SK-N-SH (cell line): ENCODE results near the gene BIRC7. TPM values are rescaled to one million over a fixed set of nuclear protein-coding genes. Genes with fewer than 3 reads are reported as not detected.

ENCODE experiments used
- CTCF ChIA-PET: fragments of 300-600, 350-600 bp; formaldehyde crosslinking; extraction: SDS; loops from one replicate; lab custom pipeline; 2021; lab: Yijun Ruan, JAX
- POLR2A ChIA-PET: fragments of 350-600 bp; sonication (Branson Sonifier 250); formaldehyde crosslinking; extraction: SDS; loops from one replicate; lab custom pipeline; 2020; ENCODE audit warnings: antibody characterized with exemption, inconsistent platforms; lab: Yijun Ruan, JAX
- DNase-seq: peaks from one replicate; pipeline ENCODE4 v3.0.0; 2012
- H2AFZ ChIP-seq: fragments of 200-600 bp; sonication (generic); 2 replicates; pipeline ENCODE4 v1.8.1; 2016; ENCODE audit warnings: antibody characterized with exemption, mild to moderate bottlenecking, low read depth
- H3F3A ChIP-seq: fragments of 200-600 bp; sonication (generic); replicated peaks from 2 replicates; pipeline ENCODE3; 2016; ENCODE audit warnings: antibody characterized with exemption, mild to moderate bottlenecking; ENCODE audit not compliant: insufficient read depth
- H3K27ac ChIP-seq, 2 experiments: fragments of 200-500 bp in 1 of 2; fragments of 200-600 bp in 1 of 2; sonication (Bioruptor generic) in 1 of 2; sonication (generic), shearing (Covaris generic) in 1 of 2; 2 replicates each; pipeline versions ENCODE4 v1.5.1 to v1.6.1; 2014 to 2016; ENCODE audit warnings: low read depth in 2 of 2, inconsistent platforms in 1 of 2, low read length in 1 of 2, mild to moderate bottlenecking in 1 of 2, mixed read lengths in 1 of 2
- H3K27me3 ChIP-seq: fragments of 200-600 bp; sonication (generic), shearing (Covaris generic); 2 replicates; pipeline ENCODE4 v1.6.1; 2016; ENCODE audit warnings: mixed run types; ENCODE audit not compliant: insufficient read depth
- H3K36me3 ChIP-seq, 2 experiments: fragments of 200-500 bp in 1 of 2; fragments of 200-600 bp in 1 of 2; sonication (Bioruptor generic) in 1 of 2; sonication (generic) in 1 of 2; replicated peaks in 1 of 2; 2 replicates each; pipeline versions ENCODE3 to v1.5.1; 2014 to 2016; ENCODE audit warnings: low read length in 1 of 2, mild to moderate bottlenecking in 1 of 2; ENCODE audit not compliant: insufficient read depth in 2 of 2, control insufficient read depth in 1 of 2
- H3K4me1 ChIP-seq, 2 experiments: fragments of 200-500 bp in 1 of 2; fragments of 200-600 bp in 1 of 2; sonication (Bioruptor generic) in 1 of 2; sonication (generic), shearing (Covaris generic) in 1 of 2; 2 replicates each; pipeline versions ENCODE4 v1.5.1 to v1.6.1; 2014 to 2016; ENCODE audit warnings: low read depth in 1 of 2, low read length in 1 of 2, mixed run types in 1 of 2; ENCODE audit not compliant: insufficient read depth in 2 of 2, control insufficient read depth in 1 of 2
- H3K4me2 ChIP-seq: fragments of 200-600 bp; sonication (generic), shearing (Covaris generic); 2 replicates; pipeline ENCODE4 v1.6.1; 2017; ENCODE audit warnings: mixed run types
- H3K4me3 ChIP-seq, 2 experiments: fragments of 200-500 bp in 1 of 2; fragments of 200-600 bp in 1 of 2; sonication (Bioruptor generic) in 1 of 2; sonication (generic), shearing (Covaris generic) in 1 of 2; 2 replicates each; pipeline versions ENCODE4 v1.5.1 to v1.8.1; 2014 to 2016; ENCODE audit warnings: low read depth in 2 of 2, inconsistent platforms in 1 of 2, low read length in 1 of 2, mild to moderate bottlenecking in 1 of 2, mixed read lengths in 1 of 2, moderate library complexity in 1 of 2
- H3K79me2 ChIP-seq: fragments of 200-600 bp; sonication (generic); 2 replicates; pipeline ENCODE4 v1.8.1; 2017; ENCODE audit warnings: mild to moderate bottlenecking; ENCODE audit not compliant: insufficient read depth
- H3K9ac ChIP-seq: fragments of 200-600 bp; sonication (generic); 2 replicates; pipeline ENCODE4 v1.6.1; 2017; ENCODE audit warnings: mixed run types
- H3K9me2 ChIP-seq: fragments of 200-600 bp; sonication (generic); 2 replicates; pipeline ENCODE4 v1.6.1; 2017; ENCODE audit warnings: mixed run types
- H3K9me3 ChIP-seq: fragments of 200-600 bp; sonication (generic); 2 replicates; pipeline ENCODE4 v1.6.1; 2017; ENCODE audit warnings: mixed run types, mild to moderate bottlenecking, moderate library complexity
- H4K20me1 ChIP-seq: fragments of 200-600 bp; sonication (generic); 2 replicates; pipeline ENCODE4 v1.6.1; 2017; ENCODE audit warnings: mild to moderate bottlenecking, mixed run types; ENCODE audit not compliant: insufficient read depth
- ELF1 ChIP-seq: IDR thresholded peaks from 2 replicates; pipeline ENCODE4 v1.4.0; 2012
- EP300 ChIP-seq, 2 experiments: IDR thresholded peaks; 2 replicates each; pipeline versions ENCODE4 v1.4.0 to v1.6.1; 2012; ENCODE audit warnings: borderline replicate concordance in 1 of 2, low read depth in 1 of 2, low read length in 1 of 2
- EZH2phosphoT487 ChIP-seq: fragments of 200-600 bp; sonication (generic); IDR thresholded peaks from 2 replicates; pipeline ENCODE4 v1.6.1; 2017; ENCODE audit warnings: low read depth, mixed run types, mild to moderate bottlenecking, antibody characterized with exemption, moderate library complexity, borderline replicate concordance
- FOSL2 ChIP-seq: IDR thresholded peaks from 2 replicates; pipeline ENCODE4 v1.4.0; 2012; ENCODE audit warnings: low read depth, mild to moderate bottlenecking, moderate library complexity, borderline replicate concordance
- FOXJ3 ChIP-seq: sonication (generic); formaldehyde crosslinking; IDR thresholded peaks from 2 replicates; pipeline ENCODE4 v1.5.1; 2020; ENCODE audit warnings: mild to moderate bottlenecking, missing genetic modification reagents
- RFX5 ChIP-seq: IDR thresholded peaks from 2 replicates; pipeline ENCODE4 v1.6.1; 2012; ENCODE audit warnings: mild to moderate bottlenecking, improper control_type of control experiment, low read length
- RXRA ChIP-seq: IDR thresholded peaks from 2 replicates; pipeline ENCODE4 v1.4.0; 2012; ENCODE audit warnings: low read depth, mild to moderate bottlenecking, borderline replicate concordance
- WGBS: methylation state at CpG from one replicate; pipeline ENCODE4 v1.1.6; 2017; ENCODE audit warnings: low lambda C conversion rate; 5-methylcytosine and 5-hydroxymethylcytosine counted together
- polyA plus RNA-seq, 3 experiments: library from polyadenylated mRNA; depleted of rRNA; stranded (reverse); fragments of >200 nt; gene quantifications; 2 replicates each; pipeline ENCODE4 v1.2.3, GENCODE V29; 2012
- TF ChIP-seq, protein P1 (sequence below): IDR thresholded peaks from 2 replicates; pipeline ENCODE4 v1.4.0; 2012; ENCODE audit warnings: low read depth
- TF ChIP-seq, protein P2 (sequence below): IDR thresholded peaks from 2 replicates; pipeline ENCODE4 v1.4.0; 2012; ENCODE audit warnings: low read depth, borderline replicate concordance
- TF ChIP-seq, protein P3 (sequence below): IDR thresholded peaks from 2 replicates; pipeline ENCODE4 v1.6.1; 2012; ENCODE audit warnings: mild to moderate bottlenecking, low read depth, low read length, moderate library complexity
- TF ChIP-seq, protein P4 (sequence below): fragments of 200-600 bp; sonication (generic); IDR thresholded peaks from 2 replicates; pipeline ENCODE4 v1.6.1; 2017; ENCODE audit warnings: antibody characterized with exemption, mild to moderate bottlenecking, moderate library complexity
- TF ChIP-seq, protein P5 (sequence below): IDR thresholded peaks from 2 replicates; pipeline ENCODE4 v1.4.0; 2012; ENCODE audit warnings: low read depth, borderline replicate concordance

BIRC7 gene
- polyA plus RNA-seq, 1 of the 3 experiments (the other 2 are of a cell fraction), result not detected

DNA sequence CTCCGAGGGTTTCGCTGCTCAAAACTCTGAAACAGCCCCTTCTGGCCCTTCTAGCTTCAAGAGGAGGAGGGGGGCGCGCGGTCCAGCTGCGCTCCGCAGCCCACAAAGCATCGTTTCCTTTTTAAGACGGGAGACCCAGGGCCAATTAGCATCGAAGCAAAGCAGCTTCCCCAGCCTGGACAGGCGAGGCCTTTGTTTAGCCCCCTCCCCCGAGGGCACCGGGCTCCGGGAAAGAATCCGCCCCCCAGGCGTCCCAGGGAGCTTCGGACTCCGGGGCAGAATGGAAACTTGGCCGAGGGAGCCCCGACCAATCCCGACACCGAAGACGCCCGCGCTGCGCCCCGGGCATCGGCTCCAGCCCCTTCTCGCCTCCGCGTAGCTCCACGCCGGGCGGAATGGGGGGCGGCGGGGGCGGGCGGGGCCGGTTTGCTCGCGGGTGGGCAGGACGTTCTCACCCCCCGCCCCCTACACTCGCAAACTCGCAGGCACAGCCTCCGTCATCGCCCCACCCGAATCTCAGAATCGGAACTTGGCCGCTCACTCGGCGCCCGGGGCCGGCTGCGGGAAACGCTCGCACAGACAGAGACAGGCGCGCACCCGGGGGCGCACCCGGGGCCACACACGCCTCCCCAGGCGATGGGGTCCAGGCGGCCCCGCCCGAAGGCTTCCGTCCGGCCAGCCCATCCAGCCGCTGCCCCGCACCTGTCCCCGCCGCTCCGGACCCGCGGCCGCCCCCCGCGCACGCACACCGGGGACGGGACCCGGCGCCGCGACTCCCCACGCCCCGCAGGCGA, 17.9 kb downstream of the BIRC7 start:
- H4K20me1 ChIP-seq, result no peaks in the 10 kb centered on the region
- no peaks in the 10 kb centered on the region for H3K79me2 ChIP-seq
- H3K9ac ChIP-seq, result no peak overlapping the region
- TF ChIP-seq ELF1 (no peak), FOXJ3 (CRISPR knock-in tag) (no peak), RXRA (no peak), EP300 (IDR thresholded peaks at IDR 0.05; ENCODE audit: borderline replicate concordance in 1 of 2, low read depth in 1 of 2, low read length in 1 of 2) (no peak), EZH2phosphoT487 (no peak), RFX5 (no peak), FOSL2 (no peak)
- TF ChIP-seq, protein P1, sequence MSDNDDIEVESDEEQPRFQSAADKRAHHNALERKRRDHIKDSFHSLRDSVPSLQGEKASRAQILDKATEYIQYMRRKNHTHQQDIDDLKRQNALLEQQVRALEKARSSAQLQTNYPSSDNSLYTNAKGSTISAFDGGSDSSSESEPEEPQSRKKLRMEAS, result no peak
- TF ChIP-seq, protein P2, sequence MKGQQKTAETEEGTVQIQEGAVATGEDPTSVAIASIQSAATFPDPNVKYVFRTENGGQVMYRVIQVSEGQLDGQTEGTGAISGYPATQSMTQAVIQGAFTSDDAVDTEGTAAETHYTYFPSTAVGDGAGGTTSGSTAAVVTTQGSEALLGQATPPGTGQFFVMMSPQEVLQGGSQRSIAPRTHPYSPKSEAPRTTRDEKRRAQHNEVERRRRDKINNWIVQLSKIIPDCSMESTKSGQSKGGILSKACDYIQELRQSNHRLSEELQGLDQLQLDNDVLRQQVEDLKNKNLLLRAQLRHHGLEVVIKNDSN, result no peak
- TF ChIP-seq, protein P3, sequence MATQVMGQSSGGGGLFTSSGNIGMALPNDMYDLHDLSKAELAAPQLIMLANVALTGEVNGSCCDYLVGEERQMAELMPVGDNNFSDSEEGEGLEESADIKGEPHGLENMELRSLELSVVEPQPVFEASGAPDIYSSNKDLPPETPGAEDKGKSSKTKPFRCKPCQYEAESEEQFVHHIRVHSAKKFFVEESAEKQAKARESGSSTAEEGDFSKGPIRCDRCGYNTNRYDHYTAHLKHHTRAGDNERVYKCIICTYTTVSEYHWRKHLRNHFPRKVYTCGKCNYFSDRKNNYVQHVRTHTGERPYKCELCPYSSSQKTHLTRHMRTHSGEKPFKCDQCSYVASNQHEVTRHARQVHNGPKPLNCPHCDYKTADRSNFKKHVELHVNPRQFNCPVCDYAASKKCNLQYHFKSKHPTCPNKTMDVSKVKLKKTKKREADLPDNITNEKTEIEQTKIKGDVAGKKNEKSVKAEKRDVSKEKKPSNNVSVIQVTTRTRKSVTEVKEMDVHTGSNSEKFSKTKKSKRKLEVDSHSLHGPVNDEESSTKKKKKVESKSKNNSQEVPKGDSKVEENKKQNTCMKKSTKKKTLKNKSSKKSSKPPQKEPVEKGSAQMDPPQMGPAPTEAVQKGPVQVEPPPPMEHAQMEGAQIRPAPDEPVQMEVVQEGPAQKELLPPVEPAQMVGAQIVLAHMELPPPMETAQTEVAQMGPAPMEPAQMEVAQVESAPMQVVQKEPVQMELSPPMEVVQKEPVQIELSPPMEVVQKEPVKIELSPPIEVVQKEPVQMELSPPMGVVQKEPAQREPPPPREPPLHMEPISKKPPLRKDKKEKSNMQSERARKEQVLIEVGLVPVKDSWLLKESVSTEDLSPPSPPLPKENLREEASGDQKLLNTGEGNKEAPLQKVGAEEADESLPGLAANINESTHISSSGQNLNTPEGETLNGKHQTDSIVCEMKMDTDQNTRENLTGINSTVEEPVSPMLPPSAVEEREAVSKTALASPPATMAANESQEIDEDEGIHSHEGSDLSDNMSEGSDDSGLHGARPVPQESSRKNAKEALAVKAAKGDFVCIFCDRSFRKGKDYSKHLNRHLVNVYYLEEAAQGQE, result no peak
- TF ChIP-seq, protein P4, sequence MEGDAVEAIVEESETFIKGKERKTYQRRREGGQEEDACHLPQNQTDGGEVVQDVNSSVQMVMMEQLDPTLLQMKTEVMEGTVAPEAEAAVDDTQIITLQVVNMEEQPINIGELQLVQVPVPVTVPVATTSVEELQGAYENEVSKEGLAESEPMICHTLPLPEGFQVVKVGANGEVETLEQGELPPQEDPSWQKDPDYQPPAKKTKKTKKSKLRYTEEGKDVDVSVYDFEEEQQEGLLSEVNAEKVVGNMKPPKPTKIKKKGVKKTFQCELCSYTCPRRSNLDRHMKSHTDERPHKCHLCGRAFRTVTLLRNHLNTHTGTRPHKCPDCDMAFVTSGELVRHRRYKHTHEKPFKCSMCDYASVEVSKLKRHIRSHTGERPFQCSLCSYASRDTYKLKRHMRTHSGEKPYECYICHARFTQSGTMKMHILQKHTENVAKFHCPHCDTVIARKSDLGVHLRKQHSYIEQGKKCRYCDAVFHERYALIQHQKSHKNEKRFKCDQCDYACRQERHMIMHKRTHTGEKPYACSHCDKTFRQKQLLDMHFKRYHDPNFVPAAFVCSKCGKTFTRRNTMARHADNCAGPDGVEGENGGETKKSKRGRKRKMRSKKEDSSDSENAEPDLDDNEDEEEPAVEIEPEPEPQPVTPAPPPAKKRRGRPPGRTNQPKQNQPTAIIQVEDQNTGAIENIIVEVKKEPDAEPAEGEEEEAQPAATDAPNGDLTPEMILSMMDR, result no peak
- TF ChIP-seq, protein P5, sequence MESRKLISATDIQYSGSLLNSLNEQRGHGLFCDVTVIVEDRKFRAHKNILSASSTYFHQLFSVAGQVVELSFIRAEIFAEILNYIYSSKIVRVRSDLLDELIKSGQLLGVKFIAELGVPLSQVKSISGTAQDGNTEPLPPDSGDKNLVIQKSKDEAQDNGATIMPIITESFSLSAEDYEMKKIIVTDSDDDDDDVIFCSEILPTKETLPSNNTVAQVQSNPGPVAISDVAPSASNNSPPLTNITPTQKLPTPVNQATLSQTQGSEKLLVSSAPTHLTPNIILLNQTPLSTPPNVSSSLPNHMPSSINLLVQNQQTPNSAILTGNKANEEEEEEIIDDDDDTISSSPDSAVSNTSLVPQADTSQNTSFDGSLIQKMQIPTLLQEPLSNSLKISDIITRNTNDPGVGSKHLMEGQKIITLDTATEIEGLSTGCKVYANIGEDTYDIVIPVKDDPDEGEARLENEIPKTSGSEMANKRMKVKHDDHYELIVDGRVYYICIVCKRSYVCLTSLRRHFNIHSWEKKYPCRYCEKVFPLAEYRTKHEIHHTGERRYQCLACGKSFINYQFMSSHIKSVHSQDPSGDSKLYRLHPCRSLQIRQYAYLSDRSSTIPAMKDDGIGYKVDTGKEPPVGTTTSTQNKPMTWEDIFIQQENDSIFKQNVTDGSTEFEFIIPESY, result no peak
- H3K9me3 ChIP-seq, result no peaks in the 10 kb centered on the region
- no peak overlapping the region for H3K4me2 ChIP-seq
- H3K27ac ChIP-seq, result no peak overlapping the region
- ChIA-PET CTCF (interaction anchor here (0.6 to 5.8 kb wide), 11 partner anchors 8 to 281 kb away, joined by 3 to 74 read pairs (median 3); partner anchors contain the start of gene BIRC7), POLR2A (no interaction called here)
- no peaks in the 10 kb centered on the region for H3K9me2 ChIP-seq
- no peak overlapping the region; a peak in 1 of 4 replicates for H3K4me3 ChIP-seq
- no peak overlapping the region for H2AFZ ChIP-seq
- H3K4me1 ChIP-seq, result no peaks in the 10 kb centered on the region; a peak in 1 of 4 replicates
- DNase-seq, result peak; percentile 65
- no CpG with 5 or more reads among the region's 89 CpGs for WGBS
- peaks cover 39% of the 10 kb centered on the region for H3K27me3 ChIP-seq
- H3F3A ChIP-seq, result no peaks in the 10 kb centered on the region
- H3K36me3 ChIP-seq, result no peaks in the 10 kb centered on the region
